HG02642 (cell line): ENCODE results near the gene NAT16.

Experiments
- ATAC-seq: cut with Tn5 transposase; IDR thresholded peaks from one replicate; pipeline ENCODE4 v1.9.1; 2021; ENCODE audit warnings: mild to moderate bottlenecking; ENCODE audit not compliant: unreplicated experiment, poor library complexity

The NAT16 gene

GRCh38 chr7:101172854-101173751, 7.0 kb downstream of the NAT16 start:
- no peak for ATAC-seq

DNA sequence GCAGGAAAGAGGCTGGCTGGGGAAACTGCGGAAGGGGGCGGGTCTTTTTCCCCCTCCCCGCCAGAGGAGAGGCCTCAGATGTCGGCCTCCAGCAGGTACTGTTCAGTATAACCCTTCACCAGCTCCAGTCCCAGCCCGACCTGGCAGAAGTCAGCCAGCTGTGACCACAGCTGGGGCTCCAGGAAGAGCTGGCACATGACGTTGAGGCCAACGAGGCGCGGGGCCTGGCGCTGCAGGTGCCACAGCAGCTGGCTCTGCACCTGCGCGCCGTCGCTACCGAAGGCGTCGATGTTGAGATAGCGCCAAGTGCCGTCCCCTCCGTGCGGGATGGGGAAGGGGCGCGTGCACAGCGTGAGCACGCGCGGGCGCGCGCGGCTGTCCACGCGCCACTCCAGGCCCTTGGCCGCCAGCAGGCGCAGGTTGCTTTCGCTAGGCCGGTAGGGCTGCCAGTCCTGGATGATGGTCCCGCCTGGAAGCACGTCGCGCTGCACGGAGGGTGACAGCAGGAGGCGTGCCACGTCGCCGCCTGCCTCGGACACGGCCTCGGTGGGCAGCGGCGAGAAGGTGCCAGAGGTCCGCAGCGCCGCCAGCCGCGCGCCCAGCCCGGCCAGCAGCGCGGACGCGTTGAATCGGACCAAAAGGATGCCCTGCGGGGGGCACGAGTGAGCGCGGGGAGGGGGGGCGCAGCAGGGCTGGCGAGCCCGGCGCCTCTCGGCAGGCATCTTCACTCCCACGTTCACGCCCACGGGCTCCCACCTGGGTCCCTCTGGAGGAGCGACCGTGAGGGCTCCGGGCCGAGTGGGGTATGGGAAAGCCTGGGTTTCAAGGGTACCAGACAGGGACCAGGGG, 7.9 kb downstream of the NAT16 start:
- ATAC-seq, result no peak

DNA sequence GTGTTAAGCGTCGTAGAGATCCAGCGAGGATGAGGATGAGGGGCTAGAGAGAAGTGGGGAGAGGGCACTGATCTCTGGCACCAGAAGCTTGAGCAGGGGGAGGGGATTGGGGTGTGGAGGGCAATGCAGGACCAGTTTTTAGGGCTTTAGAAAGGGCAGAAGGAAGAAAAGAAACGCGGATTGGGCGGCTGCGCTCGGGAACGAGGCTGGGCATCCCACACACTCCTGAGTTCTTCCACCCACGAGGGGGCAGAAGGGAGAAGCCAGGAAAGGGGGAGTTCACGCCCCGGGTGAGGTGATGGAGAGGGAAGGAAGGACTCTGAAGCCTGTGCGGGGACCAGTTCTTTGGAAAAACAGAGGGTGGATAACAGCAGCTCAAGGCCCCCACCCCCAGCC, 8.7 kb downstream of the NAT16 start:
- no peak for ATAC-seq

DNA sequence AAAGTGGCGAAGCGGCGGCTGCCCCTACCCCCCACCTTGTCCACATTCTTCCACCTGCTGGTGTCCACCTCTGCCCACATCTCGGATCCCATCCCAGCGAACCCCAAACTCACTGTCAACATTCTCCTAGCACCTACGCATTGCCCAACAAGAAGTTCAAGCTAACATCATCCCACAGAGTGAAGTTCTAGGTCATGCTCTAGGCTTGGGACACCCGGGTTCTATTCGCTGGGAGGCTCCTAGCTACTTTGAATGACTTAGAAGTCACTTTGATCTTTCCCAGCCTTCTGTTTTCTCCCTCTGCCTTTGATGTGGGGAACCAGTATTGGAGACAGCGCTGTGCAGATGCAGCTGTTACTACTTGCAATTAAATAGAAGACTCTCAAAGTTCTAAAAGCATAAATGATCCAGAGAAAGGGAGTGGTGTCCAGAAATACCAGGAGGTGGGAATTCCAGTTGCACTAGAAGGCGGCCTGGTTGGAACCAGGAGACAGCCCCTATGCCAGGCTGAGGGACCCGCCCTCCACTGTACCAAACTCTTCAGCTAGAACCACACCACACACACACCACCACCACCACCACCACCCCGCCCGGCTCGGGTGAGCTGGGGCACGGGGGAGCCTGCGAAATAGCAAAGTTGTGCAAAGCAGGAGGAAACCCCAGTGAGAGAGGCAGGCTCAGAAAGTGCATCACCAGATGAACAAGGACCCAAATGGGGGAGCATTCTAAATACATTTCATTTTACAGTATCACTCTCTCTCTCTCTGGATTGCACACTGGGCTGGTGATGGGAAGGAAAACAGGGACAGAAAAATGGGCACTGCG, 9.3 kb downstream of the NAT16 start:
- no peak for ATAC-seq

DNA sequence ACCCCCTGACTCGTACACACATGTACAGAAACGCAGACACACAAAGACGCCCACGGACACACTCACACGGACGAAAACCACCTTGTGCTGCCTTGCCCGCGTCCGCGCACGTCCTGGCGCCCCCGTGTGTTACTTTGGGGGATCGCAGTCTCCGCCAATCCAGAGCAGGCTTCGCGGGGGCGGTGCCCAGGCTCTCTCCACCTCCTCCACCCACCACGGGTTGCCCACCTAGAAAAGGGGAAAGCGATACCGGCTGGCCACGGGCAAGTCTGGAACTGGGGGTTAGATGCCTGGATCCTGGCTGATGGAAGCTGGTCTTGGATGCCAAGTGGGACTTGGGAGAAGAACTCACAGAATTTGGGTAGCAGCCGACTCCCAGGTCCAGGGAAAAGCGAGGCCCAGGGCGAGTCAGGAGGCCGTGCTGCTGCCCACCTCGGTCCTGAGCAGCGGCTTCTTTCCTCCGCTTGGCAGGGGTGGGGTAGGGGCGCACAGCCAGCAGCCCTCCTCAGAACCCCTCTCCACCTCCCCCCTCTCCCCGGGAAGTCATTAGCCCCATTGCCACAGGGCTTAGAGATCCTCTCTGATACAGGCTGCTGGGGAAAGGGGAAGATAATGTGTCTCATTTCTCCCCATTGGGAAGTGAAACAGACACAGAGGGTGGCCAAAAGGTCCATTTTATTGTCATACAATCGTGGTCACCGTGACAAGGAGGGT, 10.1 kb downstream of the NAT16 start:
- ATAC-seq, result peak; percentile 48

DNA sequence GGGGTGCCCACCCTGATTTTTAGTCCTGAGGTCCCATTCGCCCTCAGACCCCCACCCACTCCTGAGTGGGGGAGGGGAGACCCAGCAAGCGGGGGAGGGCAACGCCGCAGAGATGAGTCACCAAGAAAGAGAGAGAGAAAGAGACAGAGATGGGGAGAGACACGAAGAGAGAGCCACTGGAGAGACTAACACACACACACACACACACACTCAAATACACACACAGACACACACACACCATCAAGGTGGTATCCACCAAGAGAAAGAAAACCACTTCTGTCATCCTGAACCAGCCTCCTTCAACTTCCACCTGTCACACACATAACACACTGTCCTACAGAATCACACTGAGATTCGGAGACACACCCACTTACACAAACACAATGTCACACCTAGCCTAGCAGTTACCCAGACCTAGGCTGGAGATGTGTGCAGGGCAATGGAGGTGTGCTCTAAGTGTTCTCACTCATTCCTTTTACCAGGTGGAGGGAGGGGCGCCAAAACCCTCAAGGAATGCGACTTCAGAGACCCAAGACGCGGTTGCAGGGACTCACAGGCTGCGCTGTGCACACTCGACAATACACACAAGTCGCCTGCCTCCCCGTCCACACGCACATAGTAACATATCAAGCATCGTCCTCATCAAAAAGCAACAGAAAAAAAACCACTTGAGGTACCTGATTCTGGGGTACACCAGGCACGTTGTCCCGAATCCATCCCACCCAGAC, 10.8 kb downstream of the NAT16 start:
- no peak for ATAC-seq

GRCh38 chr7:101168412-101169049, 11.6 kb downstream of the NAT16 start:
- ATAC-seq, result no peak

DNA sequence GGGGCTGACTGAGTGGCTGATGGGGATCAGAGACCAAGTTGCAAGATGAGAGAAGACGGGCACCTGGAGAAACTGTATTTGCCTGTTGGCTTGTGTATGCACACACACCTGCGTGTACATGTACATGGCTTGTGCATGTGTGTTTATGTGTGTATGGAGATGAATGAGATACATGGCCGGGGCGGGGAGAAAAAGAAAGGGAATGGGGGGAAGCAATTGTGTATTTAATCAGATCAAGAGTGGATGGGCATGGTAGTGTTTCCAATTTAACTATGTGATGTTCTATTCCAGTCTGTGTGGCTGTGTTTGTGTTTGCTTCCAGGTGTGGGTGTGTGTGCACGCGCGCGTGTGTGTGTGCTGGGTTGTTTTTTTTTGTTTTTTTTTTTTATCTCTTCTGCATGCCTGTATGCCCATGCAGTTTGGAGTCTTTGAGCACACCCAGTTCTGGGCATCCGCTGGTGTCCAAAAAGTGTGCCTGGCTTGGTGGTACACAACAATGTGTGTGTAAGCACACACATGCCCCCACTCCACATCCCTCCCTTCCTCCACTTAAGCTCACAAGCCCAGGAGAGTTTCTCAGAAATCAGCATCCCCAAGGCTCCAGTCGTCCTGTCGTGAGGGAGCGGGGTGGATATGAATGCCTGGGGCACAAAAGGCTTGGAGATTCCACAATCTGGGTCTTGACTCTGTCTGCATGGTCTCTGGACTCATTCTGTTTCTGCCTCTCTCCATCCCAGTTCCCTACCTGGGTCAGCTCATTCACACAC, 12.3 kb downstream of the NAT16 start:
- no peak for ATAC-seq

GRCh38 chr7:101166909-101167644, 13.0 kb downstream of the NAT16 start:
- no peak for ATAC-seq

- no peak for ATAC-seq
Observed at GRCh38 chr7:101166648-101166908, 13.5 kb downstream of the NAT16 start.

DNA sequence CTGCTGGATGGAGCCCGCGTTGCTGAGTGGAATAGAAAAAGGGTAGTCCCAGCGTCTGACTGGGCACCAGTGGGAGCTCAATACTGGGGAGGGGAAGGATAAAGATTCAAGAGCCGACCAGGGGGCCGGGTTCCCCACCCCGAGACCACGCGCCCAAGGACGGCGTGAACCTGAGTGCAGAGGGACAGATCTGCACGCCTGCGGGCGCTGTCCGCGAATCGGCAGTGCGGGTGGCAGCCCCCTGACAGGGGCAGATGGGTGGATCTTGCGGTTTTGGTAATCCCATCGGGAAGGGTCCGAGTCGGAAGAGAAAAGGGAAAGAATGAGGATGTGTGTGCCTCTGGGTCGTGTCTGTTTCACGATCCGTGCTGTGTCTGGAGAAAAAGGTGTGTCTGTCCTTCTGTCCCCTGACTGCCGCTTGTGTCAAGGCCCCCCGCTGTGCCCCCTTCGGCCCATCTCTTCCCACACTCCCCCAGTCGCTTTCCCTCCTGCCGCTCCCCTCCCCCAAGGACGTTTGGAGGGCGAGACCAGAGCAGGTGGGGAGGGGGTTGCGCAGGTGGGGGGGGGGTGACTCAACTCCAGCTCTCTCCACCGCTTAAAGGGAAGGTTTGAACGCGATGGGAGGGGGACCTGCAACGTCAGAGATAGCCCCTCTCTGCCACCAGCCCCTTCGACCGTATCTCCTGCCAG, 14.0 kb downstream of the NAT16 start:
- ATAC-seq, result no peak

DNA sequence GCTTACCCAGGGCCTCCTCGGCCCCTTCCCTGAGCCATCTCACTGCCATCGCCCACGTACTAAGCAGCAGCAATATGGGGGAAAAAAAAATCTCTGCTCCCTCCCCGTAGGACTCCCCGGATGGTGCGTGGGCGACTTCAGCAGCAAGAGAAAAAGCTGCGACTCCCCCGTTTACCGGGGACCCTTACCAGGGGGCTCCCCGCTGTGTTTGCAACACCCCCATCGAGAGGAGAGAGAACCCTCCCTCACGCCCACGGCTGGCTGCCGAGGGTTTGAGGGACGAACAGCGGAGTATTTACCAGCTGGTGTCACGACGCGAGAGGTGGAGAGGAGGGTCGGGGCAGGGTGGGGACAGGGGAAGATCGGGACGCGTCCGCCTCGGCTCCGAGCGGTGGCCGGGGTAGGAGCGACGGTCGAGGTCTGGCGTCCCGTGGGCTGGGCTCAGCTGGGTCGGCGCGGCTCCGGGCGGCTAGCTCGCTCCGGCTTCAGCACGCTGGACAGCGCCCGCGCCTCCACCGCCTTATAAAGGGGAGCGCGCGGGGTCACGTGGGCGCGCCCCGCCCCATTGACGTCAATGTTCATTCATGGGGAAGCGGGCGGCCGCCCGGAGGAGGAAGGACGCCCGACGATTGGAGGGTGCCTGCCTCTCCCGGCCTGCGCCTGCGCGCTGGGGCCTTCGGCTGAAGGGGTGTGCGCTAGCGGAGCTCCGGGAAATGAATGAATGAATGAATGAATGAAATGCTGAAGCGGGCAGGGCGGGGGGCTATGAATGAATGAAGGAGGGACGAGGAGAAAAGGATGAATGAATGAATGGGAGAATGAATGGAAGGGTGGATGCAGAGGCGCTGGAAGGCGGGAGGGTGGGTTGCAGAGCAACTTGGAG, 14.8 kb downstream of the NAT16 start, which contains the start of gene VGF:
TSS of gene VGF (minus strand) at position 495 of the 883 bp plus-strand sequence. CDS start 726 bp downstream, outside the sequence.
- peak; percentile 72 for ATAC-seq

DNA sequence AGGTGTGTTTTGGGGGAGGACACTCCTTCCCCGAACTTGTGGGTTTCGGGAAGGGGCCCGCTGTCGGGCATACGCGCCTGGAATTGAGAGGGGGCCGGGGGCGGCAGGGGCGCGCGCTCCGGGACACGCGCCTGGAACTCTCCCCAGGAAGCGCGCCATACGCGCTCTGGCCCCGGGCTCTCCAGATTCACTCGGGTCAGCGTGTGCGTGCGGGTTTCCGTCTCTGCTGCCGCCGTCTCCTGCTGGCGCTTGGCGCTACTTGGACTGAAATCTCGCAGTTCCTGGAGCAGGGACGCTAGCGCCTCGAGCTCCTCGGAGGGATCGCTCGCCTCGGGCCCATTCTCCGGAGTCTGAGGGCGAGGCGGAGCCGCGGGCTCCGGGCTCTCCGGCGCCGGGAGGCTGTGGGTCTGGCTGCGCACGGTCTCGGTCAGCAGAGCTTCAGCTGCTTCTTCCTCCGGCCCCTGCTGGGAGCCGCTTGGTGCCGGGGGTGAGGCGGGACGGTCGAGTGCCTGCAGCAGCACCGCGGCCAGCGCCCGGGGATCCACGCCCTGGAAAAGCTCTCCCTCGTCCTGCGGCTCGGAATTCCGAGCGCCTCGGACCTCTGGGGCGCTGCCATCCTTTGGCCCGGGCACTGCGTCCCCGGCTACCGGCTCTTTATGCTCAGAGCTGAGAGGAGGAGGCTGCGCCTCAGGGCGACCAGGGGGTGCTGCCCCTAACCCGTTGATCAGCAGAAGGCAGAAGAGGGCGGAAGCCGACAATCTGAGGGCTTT, 15.8 kb downstream of the NAT16 start:
- no peak for ATAC-seq

DNA sequence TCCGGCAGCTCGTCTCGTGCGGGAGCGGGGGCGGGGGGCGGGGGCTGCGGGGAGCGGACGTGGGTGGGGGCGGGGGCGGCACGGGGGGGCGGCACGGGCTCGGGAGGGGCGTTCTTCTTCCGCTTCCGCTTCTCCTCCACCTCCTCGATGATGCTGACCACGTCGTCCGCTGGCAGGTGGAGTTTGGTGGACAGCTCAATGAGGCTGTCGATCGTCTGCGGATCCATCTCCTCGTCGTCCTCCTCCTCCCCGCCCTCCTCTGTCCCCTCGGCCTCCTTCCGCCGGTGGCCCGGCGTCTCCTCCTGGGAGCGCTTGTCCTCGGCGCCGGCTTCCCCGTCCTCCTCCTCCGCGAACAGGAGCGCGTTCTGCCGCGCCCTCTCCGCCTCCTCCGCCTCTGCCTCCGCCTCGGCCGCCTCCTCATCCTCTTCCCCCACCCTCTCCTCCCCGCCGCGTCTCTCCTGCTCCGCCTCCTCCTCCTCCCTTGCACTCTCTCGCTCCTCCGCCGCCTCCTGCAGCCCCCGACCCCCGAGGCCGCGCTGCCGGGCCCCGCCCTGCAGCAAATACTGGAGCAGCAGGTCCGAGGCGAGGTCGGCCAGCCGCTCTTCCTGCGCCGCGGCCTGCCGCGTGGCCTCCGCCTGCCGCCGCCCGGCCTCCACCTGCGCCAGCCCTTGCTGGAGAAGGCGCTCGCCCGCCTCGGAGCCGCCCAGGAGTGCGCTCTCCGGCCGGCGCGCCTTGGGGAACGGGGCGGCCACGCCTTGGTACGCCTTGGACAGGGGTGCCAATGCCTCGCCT, 16.6 kb downstream of the NAT16 start:
- no peak for ATAC-seq
